Keratinocyte (primary cell): ENCODE data around the gene EME2. TPM values are rescaled to one million over a fixed set of nuclear protein-coding genes. Genes with fewer than 3 reads are reported as not detected.

Experiments used
- DNase-seq: peaks from one replicate; pipeline ENCODE4 v3.0.0-alpha.2; 2011; ENCODE audit warnings: low read depth, missing footprints, low spot score
- FAIRE-seq: peaks from 2 replicates; lab custom pipeline; 2011; peaks lifted over from hg19 to GRCh38; lab: Jason Lieb, UNC
- H2AFZ ChIP-seq: 2 replicates; pipeline ENCODE4 v1.6.0; 2012; ENCODE audit warnings: low read length, control low read depth, inconsistent platforms; ENCODE audit not compliant: control insufficient read depth
- H3K27ac ChIP-seq: 2 replicates; pipeline ENCODE4 v1.5.1; 2011; ENCODE audit warnings: low read length; ENCODE audit not compliant: control insufficient read depth, insufficient read depth
- H3K27me3 ChIP-seq: 3 replicates; pipeline ENCODE4 v1.6.0; 2011; ENCODE audit warnings: low read length; ENCODE audit not compliant: control insufficient read depth, insufficient read depth; ENCODE audit errors: extremely low read depth
- H3K36me3 ChIP-seq, 2 experiments: 2 replicates in 1 of 2; 3 replicates in 1 of 2; pipeline ENCODE4 v1.5.1; 2011; ENCODE audit warnings: low read length in 2 of 2, mild to moderate bottlenecking in 1 of 2; ENCODE audit not compliant: control insufficient read depth in 2 of 2, insufficient read depth in 2 of 2; ENCODE audit errors: extremely low read depth in 1 of 2
- H3K4me1 ChIP-seq: 3 replicates; pipeline ENCODE4 v1.5.1; 2011; ENCODE audit warnings: low read length; ENCODE audit not compliant: control insufficient read depth, insufficient read depth; ENCODE audit errors: extremely low read depth
- H3K4me2 ChIP-seq: 3 replicates; pipeline ENCODE4 v1.6.0; 2011; ENCODE audit warnings: low read depth, low read length; ENCODE audit not compliant: control insufficient read depth, insufficient read depth; ENCODE audit errors: extremely low read depth
- H3K4me3 ChIP-seq, 3 experiments: fragments of 200-600 bp in 1 of 3; sonication (generic) in 1 of 3; 2 replicates in 2 of 3; 3 replicates in 1 of 3; pipeline ENCODE4 v1.5.1; 2011 to 2016; ENCODE audit warnings: low read length in 3 of 3, mild to moderate bottlenecking in 3 of 3, control low read depth in 2 of 3, inconsistent platforms in 1 of 3, low read depth in 1 of 3, mixed read lengths in 1 of 3, mixed run types in 1 of 3, moderate library complexity in 1 of 3; ENCODE audit not compliant: control insufficient read depth in 2 of 3, insufficient read depth in 2 of 3; ENCODE audit errors: extremely low read depth in 1 of 3
- H3K79me2 ChIP-seq: 2 replicates; pipeline ENCODE4 v1.6.0; 2012; ENCODE audit warnings: low read length; ENCODE audit not compliant: control insufficient read depth, insufficient read depth
- H3K9ac ChIP-seq: 3 replicates; pipeline ENCODE4 v1.6.0; 2011; ENCODE audit warnings: low read length; ENCODE audit not compliant: control insufficient read depth, insufficient read depth; ENCODE audit errors: extremely low read depth
- H3K9me1 ChIP-seq: 3 replicates; pipeline ENCODE4 v1.6.0; 2011; ENCODE audit warnings: low read length; ENCODE audit not compliant: control insufficient read depth, insufficient read depth; ENCODE audit errors: extremely low read depth
- H3K9me3 ChIP-seq: 2 replicates; pipeline ENCODE4 v1.5.1; 2012; ENCODE audit warnings: low read depth, low read length; ENCODE audit not compliant: control insufficient read depth
- H4K20me1 ChIP-seq: 3 replicates; pipeline ENCODE4 v1.6.0; 2011; ENCODE audit warnings: low read length; ENCODE audit not compliant: control insufficient read depth, insufficient read depth; ENCODE audit errors: extremely low read depth
- CTCF ChIP-seq, 3 experiments: IDR thresholded peaks in 1 of 3; conservative IDR thresholded peaks in 1 of 3; optimal IDR thresholded peaks in 1 of 3; 2 replicates in 2 of 3; 3 replicates in 1 of 3; pipeline versions ENCODE3 to v1.5.1; 2011; ENCODE audit warnings: low read length in 3 of 3, mild to moderate bottlenecking in 3 of 3, moderate library complexity in 2 of 3, control low read depth in 1 of 3, inconsistent platforms in 1 of 3; ENCODE audit not compliant: insufficient read depth in 2 of 3; ENCODE audit errors: extremely low read depth in 1 of 3
- EZH2 ChIP-seq: IDR thresholded peaks from one replicate; pipeline ENCODE4 v1.6.1; 2012; ENCODE audit warnings: inconsistent platforms, mild to moderate bottlenecking, low read length, moderate library complexity
- dilution Hi-C: fragments of 300-500 bp; cut with MboI; formaldehyde crosslinking; loops from one replicate; pipeline ENCODE4 v1.7.0; 2020; ENCODE audit warnings: low sequenced_read_pairs; ENCODE audit not compliant: extremely low pct_ligation_motif_present
- polyA plus RNA-seq, 5 experiments: library from polyadenylated mRNA; depleted of rRNA in 3 of 5; stranded (reverse) in 3 of 5; stranded (forward) in 1 of 5; unstranded in 1 of 5; fragments of >200 nt; gene quantifications; 1 replicate in 1 of 5; 2 replicates in 3 of 5; 3 replicates in 1 of 5; pipeline versions ENCODE4 v1.2.1 to v1.2.3, GENCODE V29; 2011 to 2012; ENCODE audit warnings: missing spikeins in 2 of 5, low read depth in 1 of 5, low replicate concordance in 1 of 5

The EME2 gene
- polyA plus RNA-seq, 1 donor (not counting 4 experiments of a cell fraction or from before 2014, with no cell fraction given) = 6.3 TPM

DNA sequence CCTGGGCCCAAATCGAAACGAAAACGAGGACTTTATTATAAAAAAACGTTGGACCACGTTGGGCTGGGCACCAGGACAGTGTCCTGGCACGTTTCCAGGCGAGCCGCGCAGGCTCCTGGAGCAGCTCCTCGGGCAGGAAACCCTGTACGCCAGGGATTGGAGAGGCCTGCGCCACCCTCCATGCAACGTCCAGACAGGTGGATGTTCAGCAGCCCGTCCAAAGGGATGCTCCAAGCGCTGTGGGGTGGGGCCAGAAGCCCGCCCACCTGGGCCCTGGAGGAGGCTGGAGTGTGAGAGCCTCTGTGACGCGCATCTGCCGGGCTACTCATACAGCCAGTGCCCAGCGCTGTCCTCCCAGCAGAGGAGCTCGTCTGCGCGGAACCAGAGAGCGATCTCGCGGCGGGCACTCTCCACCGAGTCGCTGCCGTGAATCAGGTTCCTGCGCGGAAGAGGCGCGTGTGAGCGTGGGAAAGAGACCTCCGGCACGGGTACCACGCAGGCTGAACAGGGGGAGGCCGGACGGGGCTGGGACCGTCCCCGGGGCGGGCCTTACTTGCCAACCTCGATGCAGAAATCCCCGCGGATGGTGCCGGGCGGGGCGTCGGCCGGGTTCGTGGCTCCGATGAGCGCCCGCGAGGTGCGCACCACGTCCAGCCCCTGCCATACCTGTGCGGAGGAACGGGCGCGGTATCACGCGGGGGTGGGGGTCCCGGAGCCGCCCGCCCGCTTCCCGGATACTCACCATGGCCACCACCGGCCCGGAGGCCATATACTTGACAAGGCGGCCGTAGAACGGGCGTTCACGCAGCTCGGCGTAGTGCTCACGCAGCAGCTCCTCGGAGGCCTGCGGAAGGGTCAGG lies 2.1 kb upstream of the EME2 start:
- DNase-seq (no peak), FAIRE-seq (no peak)
- H3K27me3 ChIP-seq = no peaks in the 10 kb centered on the region
- peaks cover 32% of the 10 kb centered on the region for H3K79me2 ChIP-seq
- peaks cover 2 to 13% of the 10 kb centered on the region in 2 experiments for H3K36me3 ChIP-seq
- peaks cover 22% of the 10 kb centered on the region for H3K4me1 ChIP-seq
- H3K4me3 ChIP-seq = peak overlapping the region; percentile 51 to 75 (median 73)
- H3K9me1 ChIP-seq = no peaks in the 10 kb centered on the region
- dilution Hi-C loops = no loop called here
- no peaks in the 10 kb centered on the region for H3K9me3 ChIP-seq
- peak overlapping the region; percentile 99 for H3K4me2 ChIP-seq
- peaks cover 2% of the 10 kb centered on the region for H4K20me1 ChIP-seq
- TF ChIP-seq EZH2 (no peak), CTCF (optimal IDR thresholded peaks at IDR 0.05 in 1 of 3, IDR thresholded peaks at IDR 0.05 in 1 of 3, conservative IDR thresholded peaks at IDR 0.05 in 1 of 3; ENCODE audit: extremely low read depth in 1 of 3, insufficient read depth in 2 of 3, low read length in 3 of 3) (no peak)
- peak overlapping the region; percentile 36 for H3K27ac ChIP-seq
- H2AFZ ChIP-seq = no peak overlapping the region
- H3K9ac ChIP-seq = peak overlapping the region; percentile 81

- Histone ChIP-seq H4K20me1 (peaks cover 2% of the 10 kb centered on the region), H2AFZ (no peak within 1 kb of the TSS), H3K27ac (peak within 1 kb of the TSS; percentile 76), H3K36me3 (peaks cover 3 to 11% of the 10 kb centered on the region in 2 experiments), H3K9ac (peak within 1 kb of the TSS; percentile 81), H3K9me1 (no peaks in the 10 kb centered on the region), H3K4me1 (peaks cover 22% of the 10 kb centered on the region), H3K4me3 (peak within 1 kb of the TSS; percentile 73 to 75 (median 73)), H3K4me2 (peak within 1 kb of the TSS; percentile 99), H3K79me2 (peaks cover 32% of the 10 kb centered on the region), H3K9me3 (no peaks in the 10 kb centered on the region), H3K27me3 (no peaks in the 10 kb centered on the region)
- DNase-seq (no peak), FAIRE-seq (no peak)
- dilution Hi-C loops = no loop called here
- no peak for TF ChIP-seq CTCF (optimal IDR thresholded peaks at IDR 0.05 in 1 of 3, IDR thresholded peaks at IDR 0.05 in 1 of 3, conservative IDR thresholded peaks at IDR 0.05 in 1 of 3; ENCODE audit: extremely low read depth in 1 of 3, insufficient read depth in 2 of 3, low read length in 3 of 3)
- no peak for TF ChIP-seq EZH2
Measured at GRCh38 chr16:1771188-1771863, 1.3 kb upstream of the EME2 start, which contains the start of gene NME3. Gene NME3, minus strand, starts transcription at chr16:1771543. Its CDS starts 9 bp downstream, at chr16:1771534.
